A673 (cell line): ENCODE measurements around the gene GAS2L2. TPM values are rescaled to one million over a fixed set of nuclear protein-coding genes. Genes with fewer than 3 reads are reported as not detected.

Source experiments
- BruUV-seq: library from RNA; stranded (reverse); fragments of 400-500 nt; replicated peaks from 2 replicates; lab custom pipeline; 2021; lab: Mats Ljungman, UMichigan
- CTCF ChIA-PET: fragments of 300-600 bp; sonication (Branson Sonifier 250); formaldehyde crosslinking; loops from one replicate; lab custom pipeline; 2022; ENCODE audit warnings: antibody characterized with exemption; lab: Charles Lee
- POLR2A ChIA-PET: fragments of 300-600 bp; sonication (Branson Sonifier 250); formaldehyde crosslinking; loops from one replicate; lab custom pipeline; 2022; ENCODE audit warnings: antibody characterized with exemption; ENCODE audit not compliant: low non-redundant PET; lab: Charles Lee
- DNase-seq: peaks from one replicate; pipeline ENCODE4 v3.0.0-alpha.2; 2015; ENCODE audit warnings: low spot score
- H3K27ac ChIP-seq: fragments of 200-600 bp; sonication (generic); 2 replicates; pipeline ENCODE4 v1.5.1; 2016; ENCODE audit warnings: mixed run types, low read depth, mild to moderate bottlenecking, mixed read lengths, antibody characterized with exemption, low read length; ENCODE audit not compliant: poor library complexity, severe bottlenecking
- H3K27me3 ChIP-seq: fragments of 200-600 bp; sonication (generic); replicated peaks from 2 replicates; pipeline ENCODE4 v1.6.1; 2017; ENCODE audit warnings: mixed run types, low read depth, mild to moderate bottlenecking, mixed read lengths, antibody characterized with exemption, low read length; ENCODE audit not compliant: insufficient read depth, poor library complexity
- H3K36me3 ChIP-seq: fragments of 200-600 bp; sonication (generic); 2 replicates; pipeline ENCODE4 v1.6.1; 2016; ENCODE audit warnings: mixed run types, mild to moderate bottlenecking, mixed read lengths, antibody characterized with exemption, low read length; ENCODE audit not compliant: insufficient read depth, poor library complexity, severe bottlenecking
- H3K4me1 ChIP-seq: fragments of 200-600 bp; sonication (generic); 2 replicates; pipeline ENCODE4 v1.6.1; 2017; ENCODE audit warnings: mixed run types, mild to moderate bottlenecking, mixed read lengths, antibody characterized with exemption, low read length; ENCODE audit not compliant: insufficient read depth, poor library complexity, severe bottlenecking
- H3K4me3 ChIP-seq: fragments of 200-600 bp; sonication (generic); 2 replicates; pipeline ENCODE4 v1.5.1; 2016; ENCODE audit warnings: low read depth, mixed run types, mild to moderate bottlenecking, mixed read lengths, low read length; ENCODE audit not compliant: poor library complexity, severe bottlenecking
- H3K9me3 ChIP-seq: fragments of 200-600 bp; sonication (generic); 2 replicates; pipeline ENCODE4 v1.6.1; 2016; ENCODE audit warnings: mixed run types, low read depth, mild to moderate bottlenecking, mixed read lengths, antibody characterized with exemption, low read length; ENCODE audit not compliant: poor library complexity, severe bottlenecking
- EZH2 ChIP-seq: fragments of 200-600 bp; sonication (generic); IDR thresholded peaks from 2 replicates; pipeline ENCODE4 v1.6.1; 2017; ENCODE audit warnings: borderline replicate concordance, low read depth, mild to moderate bottlenecking, mixed read lengths, antibody characterized with exemption, low read length; ENCODE audit not compliant: poor library complexity, severe bottlenecking
- intact Hi-C: fragments of 100-400 bp; cut with micrococcal nuclease; formaldehyde crosslinking; loops from one replicate; pipeline ENCODE4 v1.10.0; 2022; ENCODE audit not compliant: unreplicated experiment
- total RNA-seq: library from RNA; stranded (reverse); gene quantifications from 2 replicates; pipeline ENCODE4 v1.2.3, GENCODE V29; 2021
- TF ChIP-seq, protein P1 (sequence below): fragments of 300-800, 200-600 bp; sonication (generic); conservative IDR thresholded peaks from 2 replicates; pipeline ENCODE4 v1.5.1; 2017; ENCODE audit warnings: low read depth, mild to moderate bottlenecking, antibody characterized with exemption, low read length, moderate library complexity, mixed read lengths

Gene GAS2L2
- total RNA-seq, 1 experiment from 2014 or later: not detected

DNA sequence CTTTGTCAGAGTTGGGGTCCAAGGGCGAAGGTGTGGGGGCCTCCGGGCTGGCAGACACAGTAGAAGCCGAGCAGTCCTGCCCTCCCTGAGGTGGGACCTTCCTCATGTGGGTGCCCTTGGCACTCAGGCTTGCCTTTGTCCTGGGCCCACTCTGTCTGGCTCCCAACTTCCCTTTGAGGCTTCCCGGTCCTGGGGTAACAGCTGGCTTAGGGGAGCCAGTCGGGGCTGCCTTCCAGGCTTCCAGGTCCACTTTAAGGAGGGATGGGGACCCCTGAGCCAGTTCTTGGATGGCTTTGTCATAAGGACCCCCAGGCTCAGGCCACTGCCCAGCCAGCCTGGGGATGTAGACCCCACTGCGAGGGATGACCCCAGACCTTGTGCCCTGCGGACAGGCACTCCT is 7.8 kb downstream of the GAS2L2 start:
- no peak for DNase-seq
- Histone ChIP-seq H3K4me1 (no peaks in the 10 kb centered on the region), H3K9me3 (no peaks in the 10 kb centered on the region), H3K27me3 (no peaks in the 10 kb centered on the region), H3K27ac (no peak overlapping the region), H3K4me3 (no peak overlapping the region), H3K36me3 (no peaks in the 10 kb centered on the region)
- no peak for TF ChIP-seq EZH2
- TF ChIP-seq, protein P1, sequence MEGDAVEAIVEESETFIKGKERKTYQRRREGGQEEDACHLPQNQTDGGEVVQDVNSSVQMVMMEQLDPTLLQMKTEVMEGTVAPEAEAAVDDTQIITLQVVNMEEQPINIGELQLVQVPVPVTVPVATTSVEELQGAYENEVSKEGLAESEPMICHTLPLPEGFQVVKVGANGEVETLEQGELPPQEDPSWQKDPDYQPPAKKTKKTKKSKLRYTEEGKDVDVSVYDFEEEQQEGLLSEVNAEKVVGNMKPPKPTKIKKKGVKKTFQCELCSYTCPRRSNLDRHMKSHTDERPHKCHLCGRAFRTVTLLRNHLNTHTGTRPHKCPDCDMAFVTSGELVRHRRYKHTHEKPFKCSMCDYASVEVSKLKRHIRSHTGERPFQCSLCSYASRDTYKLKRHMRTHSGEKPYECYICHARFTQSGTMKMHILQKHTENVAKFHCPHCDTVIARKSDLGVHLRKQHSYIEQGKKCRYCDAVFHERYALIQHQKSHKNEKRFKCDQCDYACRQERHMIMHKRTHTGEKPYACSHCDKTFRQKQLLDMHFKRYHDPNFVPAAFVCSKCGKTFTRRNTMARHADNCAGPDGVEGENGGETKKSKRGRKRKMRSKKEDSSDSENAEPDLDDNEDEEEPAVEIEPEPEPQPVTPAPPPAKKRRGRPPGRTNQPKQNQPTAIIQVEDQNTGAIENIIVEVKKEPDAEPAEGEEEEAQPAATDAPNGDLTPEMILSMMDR: no peak
- CTCF ChIA-PET: no interaction called here
- BruUV-seq: no TSS peak
- POLR2A ChIA-PET: no interaction called here
- intact Hi-C loops: loop anchor here (5.0 to 10.0 kb wide), 3 partner anchors 203 to 573 kb away; no protein-coding TSS in a partner anchor

DNA sequence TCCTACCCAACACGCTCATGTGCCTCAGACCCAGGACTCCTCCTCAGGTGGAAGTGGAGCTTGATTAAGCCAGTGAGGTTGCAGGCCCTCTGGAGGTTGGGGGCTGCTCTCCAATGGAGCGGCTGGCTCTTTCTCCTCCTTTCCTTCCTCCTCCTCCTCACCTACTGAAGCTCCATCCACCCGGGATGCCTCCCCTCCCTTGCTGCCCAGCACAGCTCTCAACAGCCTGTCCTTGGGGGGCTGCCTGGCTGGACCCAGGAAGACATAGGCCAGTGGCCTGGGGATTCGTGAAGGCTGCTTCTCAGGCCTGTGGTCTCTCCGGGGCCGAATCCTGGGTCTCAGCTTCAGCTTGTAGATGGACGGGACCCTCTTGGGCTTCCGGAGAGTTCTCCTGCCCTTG is 8.2 kb downstream of the GAS2L2 start:
- no TSS peak for BruUV-seq
- H3K27ac ChIP-seq: no peak overlapping the region
- TF ChIP-seq EZH2: no peak
- TF ChIP-seq, protein P1: no peak
- H3K9me3 ChIP-seq: no peaks in the 10 kb centered on the region
- no peaks in the 10 kb centered on the region for H3K4me1 ChIP-seq
- no peak overlapping the region for H3K4me3 ChIP-seq
- intact Hi-C loops: loop anchor here (5.0 to 10.0 kb wide), 3 partner anchors 203 to 573 kb away; no protein-coding TSS in a partner anchor
- POLR2A ChIA-PET: no interaction called here
- H3K27me3 ChIP-seq: no peaks in the 10 kb centered on the region
- DNase-seq: no peak
- no peaks in the 10 kb centered on the region for H3K36me3 ChIP-seq
- CTCF ChIA-PET: interaction anchor here (0.6 kb wide), 1 partner anchor 155 kb away, joined by 3 read pairs; no protein-coding TSS in a partner anchor

DNA sequence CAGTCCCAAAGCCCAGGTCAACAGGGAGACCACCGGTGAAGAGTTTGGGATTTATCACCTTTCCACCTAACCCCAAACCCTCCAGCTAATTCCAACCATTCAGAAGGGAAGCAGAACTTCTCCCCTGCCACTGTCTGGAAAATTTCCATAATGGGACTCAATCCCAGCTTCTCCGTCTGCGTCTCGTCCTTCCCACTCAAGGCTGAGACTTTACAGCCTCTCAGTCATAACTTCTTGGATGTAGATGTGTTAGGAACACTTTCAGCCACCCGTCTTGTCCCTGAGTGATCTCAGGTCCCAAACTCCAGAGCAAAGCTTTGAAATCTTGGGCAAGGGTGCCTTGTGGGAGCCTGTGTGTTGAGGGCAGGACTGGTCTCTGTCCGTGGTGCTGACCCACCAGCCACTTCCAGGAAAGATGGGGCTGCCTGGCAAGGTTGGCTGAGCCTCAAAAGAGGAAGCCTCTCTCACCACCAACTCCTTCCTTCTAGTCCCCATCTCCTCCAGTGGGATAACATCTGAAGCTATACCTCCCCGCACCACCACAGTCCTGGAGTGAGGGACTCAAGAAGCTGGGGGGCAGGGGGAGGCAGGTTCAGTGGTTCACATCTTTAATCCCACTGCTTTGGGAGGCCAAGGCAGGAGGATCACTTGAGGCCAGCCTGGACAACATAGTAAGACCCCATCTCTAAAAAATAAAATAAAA is 9.3 kb downstream of the GAS2L2 start:
- Histone ChIP-seq H3K36me3 (no peaks in the 10 kb centered on the region), H3K9me3 (no peaks in the 10 kb centered on the region), H3K4me3 (no peak overlapping the region), H3K4me1 (no peaks in the 10 kb centered on the region), H3K27ac (no peak overlapping the region), H3K27me3 (no peaks in the 10 kb centered on the region)
- BruUV-seq: no TSS peak
- TF ChIP-seq, protein P1: no peak
- TF ChIP-seq EZH2: no peak
- intact Hi-C loops: loop anchor here (10.0 kb wide), 1 partner anchor 429 kb away; no protein-coding TSS in a partner anchor
- ChIA-PET POLR2A (no interaction called here), CTCF (no interaction called here)
- DNase-seq: peak; percentile 34
